Heart left ventricle (tissue), 16 donors: ENCODE data around the gene MGAT3. TPM values are rescaled to one million over a fixed set of nuclear protein-coding genes. Genes with fewer than 3 reads are reported as not detected.

Experiments used
- ATAC-seq, 4 donors: fragments of 200-7000 bp; cut with Tn5 transposase; one replicate each; pipeline ENCODE4 v1.9.1; 2020 to 2022; ENCODE audit warnings: moderate library complexity in 4 of 4, mild to moderate bottlenecking in 3 of 4, moderate number of reproducible peaks in 1 of 4
- DNase-seq, 5 donors: peaks; one replicate each; pipeline ENCODE4 v3.0.0-alpha.2; 2020
- H3K27ac ChIP-seq, 12 donors: fragments of 200-600 bp; sonication (generic) in 4 of 12; one replicate each; pipeline versions ENCODE4 v1.5.0 to v1.8.0; 2016 to 2022; ENCODE audit warnings: mild to moderate bottlenecking in 2 of 12
- H3K27me3 ChIP-seq, 9 donors: fragments of 200-600 bp; sonication (generic) in 2 of 9; one replicate each; pipeline versions ENCODE4 v1.5.1 to v1.8.0; 2016 to 2022; ENCODE audit warnings: mild to moderate bottlenecking in 3 of 9
- H3K36me3 ChIP-seq, 9 donors: fragments of 200-600 bp; sonication (generic) in 2 of 9; one replicate each; pipeline versions ENCODE4 v1.5.0 to v1.8.0; 2018 to 2022; ENCODE audit warnings: mild to moderate bottlenecking in 2 of 9
- H3K4me1 ChIP-seq, 12 donors: fragments of 200-600 bp; sonication (generic) in 4 of 12; one replicate each; pipeline versions ENCODE4 v1.5.0 to v1.8.0; 2016 to 2022; ENCODE audit warnings: mild to moderate bottlenecking in 3 of 12
- H3K4me3 ChIP-seq, 12 donors: fragments of 200-600 bp; sonication (generic) in 4 of 12; one replicate each; pipeline versions ENCODE4 v1.5.0 to v1.8.0; 2017 to 2022; ENCODE audit warnings: mild to moderate bottlenecking in 9 of 12, moderate library complexity in 4 of 12
- H3K9me3 ChIP-seq, 12 donors: fragments of 200-600 bp; sonication (generic) in 4 of 12; one replicate each; pipeline versions ENCODE4 v1.5.0 to v1.8.0; 2016 to 2022; ENCODE audit warnings: mild to moderate bottlenecking in 1 of 12
- POLR2A ChIP-seq, 2 donors: fragments of 450-650 bp; IDR thresholded peaks; one replicate each; pipeline ENCODE4 v1.6.1; 2017; ENCODE audit warnings: antibody characterized with exemption in 2 of 2, mild to moderate bottlenecking in 2 of 2, moderate library complexity in 2 of 2
- WGBS, 4 donors: extraction: QIAGEN DNeasy Blood & Tissue Kit in 2 of 4; methylation state at CpG; one replicate each; pipeline versions ENCODE4 v1.1.5 to v1.1.7; 2013 to 2018; 5-methylcytosine and 5-hydroxymethylcytosine counted together
- intact Hi-C, 10 donors: fragments of 100-400 bp; cut with DNase I; formaldehyde crosslinking; loops; one replicate each; pipeline versions ENCODE4 v1.11.1 to v1.14.2; 2022
- polyA plus RNA-seq, 2 donors: library from polyadenylated mRNA; stranded (reverse); fragments of 200-250 nt; gene quantifications; one replicate each; pipeline ENCODE4 v1.2.3, GENCODE V29; 2013
- total RNA-seq, 9 donors: library from RNA; depleted of rRNA in 2 of 9; stranded (reverse); fragments of >200 nt in 2 of 9; fragmentation: NEBNext Ultra II Directional in 3 of 9; extraction: Animal tissue kit (Norgen Biotek cat#: 25700) in 3 of 9; gene quantifications; one replicate each; pipeline versions ENCODE4 v1.1.0 to v1.2.4, GENCODE V29; 2016 to 2023
- TF ChIP-seq, protein P1 (sequence below), 12 donors: fragments of 200-600 bp; sonication (generic) in 4 of 12; IDR thresholded peaks; one replicate each; pipeline versions ENCODE4 v1.5.0 to v1.8.0; 2018 to 2022; ENCODE audit warnings: antibody characterized with exemption in 12 of 12, mild to moderate bottlenecking in 5 of 12
- donor health status: ischemic (EF 13 %, LVEDD 7.1; RV severe dilation, severe dysfunction).
- donor health status: healthy with polysubstance abuse.
- donor health status: DM: no; HTN: yes; CAD: no.
- donor health status: DM: no; HTN: no; CAD: no.
- donor health status: ischemic (EF 25% LVEDD 6.9; RV normal size, moderate dysfunction).
- donor health status: ischemic (EF 25% LVEDD 5.7; RV mildly dilated, moderate dysfunction).
- donor health status: healthy.
- donor health status: DM: yes; HTN: yes; CAD: no.
- donor health status: ischemic (EF 35%, LVEDD 5.7; RV mildly dilated, moderate dysfunction).
- donor health status: nonischemic (EF 11% LVEDD 7.7; RV severe dilation, severe dysfunction).
- donor health status: DM: yes; HTN: yes; CAD: no.
- donor health status: PGD.
- donor health status: ischemic (EF 29% LVEDD 5.4; RV normal size, mild dysfunction).
- donor health status: nonischemic (EF 23%, LVEDD 6.1; RV moderate dilation, normal function).

The MGAT3 gene
- total and polyA plus RNA-seq, 11 donors = 2.2 to 9.9 (median 4.4) TPM

DNA sequence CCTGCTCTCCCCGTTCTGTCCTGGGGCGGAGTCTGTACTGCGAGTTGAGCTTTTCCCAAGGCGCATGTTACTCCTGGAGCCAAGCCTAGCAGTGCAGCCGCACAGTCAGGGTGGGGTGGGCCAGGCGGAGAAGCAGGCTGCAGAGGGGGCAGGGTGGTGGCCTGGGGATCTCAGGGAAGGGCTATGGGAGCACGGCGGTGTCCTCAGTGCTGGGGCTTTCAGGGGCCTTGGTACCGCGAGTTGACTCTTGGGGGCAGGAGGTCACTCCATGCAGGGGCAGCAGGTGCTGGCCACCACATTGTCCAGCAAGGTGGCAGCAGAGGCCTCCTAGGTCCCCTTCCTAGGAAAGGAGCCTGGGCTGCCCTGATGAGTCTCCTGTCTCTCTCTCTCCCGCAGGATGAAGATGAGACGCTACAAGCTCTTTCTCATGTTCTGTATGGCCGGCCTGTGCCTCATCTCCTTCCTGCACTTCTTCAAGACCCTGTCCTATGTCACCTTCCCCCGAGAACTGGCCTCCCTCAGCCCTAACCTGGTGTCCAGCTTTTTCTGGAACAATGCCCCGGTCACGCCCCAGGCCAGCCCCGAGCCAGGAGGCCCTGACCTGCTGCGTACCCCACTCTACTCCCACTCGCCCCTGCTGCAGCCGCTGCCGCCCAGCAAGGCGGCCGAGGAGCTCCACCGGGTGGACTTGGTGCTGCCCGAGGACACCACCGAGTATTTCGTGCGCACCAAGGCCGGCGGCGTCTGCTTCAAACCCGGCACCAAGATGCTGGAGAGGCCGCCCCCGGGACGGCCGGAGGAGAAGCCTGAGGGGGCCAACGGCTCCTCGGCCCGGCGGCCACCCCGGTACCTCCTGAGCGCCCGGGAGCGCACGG lies 30.4 kb downstream of the MGAT3 start:
- TF ChIP-seq, protein P1, sequence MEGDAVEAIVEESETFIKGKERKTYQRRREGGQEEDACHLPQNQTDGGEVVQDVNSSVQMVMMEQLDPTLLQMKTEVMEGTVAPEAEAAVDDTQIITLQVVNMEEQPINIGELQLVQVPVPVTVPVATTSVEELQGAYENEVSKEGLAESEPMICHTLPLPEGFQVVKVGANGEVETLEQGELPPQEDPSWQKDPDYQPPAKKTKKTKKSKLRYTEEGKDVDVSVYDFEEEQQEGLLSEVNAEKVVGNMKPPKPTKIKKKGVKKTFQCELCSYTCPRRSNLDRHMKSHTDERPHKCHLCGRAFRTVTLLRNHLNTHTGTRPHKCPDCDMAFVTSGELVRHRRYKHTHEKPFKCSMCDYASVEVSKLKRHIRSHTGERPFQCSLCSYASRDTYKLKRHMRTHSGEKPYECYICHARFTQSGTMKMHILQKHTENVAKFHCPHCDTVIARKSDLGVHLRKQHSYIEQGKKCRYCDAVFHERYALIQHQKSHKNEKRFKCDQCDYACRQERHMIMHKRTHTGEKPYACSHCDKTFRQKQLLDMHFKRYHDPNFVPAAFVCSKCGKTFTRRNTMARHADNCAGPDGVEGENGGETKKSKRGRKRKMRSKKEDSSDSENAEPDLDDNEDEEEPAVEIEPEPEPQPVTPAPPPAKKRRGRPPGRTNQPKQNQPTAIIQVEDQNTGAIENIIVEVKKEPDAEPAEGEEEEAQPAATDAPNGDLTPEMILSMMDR (IDR thresholded peaks at IDR 0.05) = no peak
- no peak for TF ChIP-seq POLR2A (IDR thresholded peaks at IDR 0.05)
- 70 to 84% (median 81%) methylated on average over 24 to 45 of the region's 45 CpGs for WGBS, 4 donors
- intact Hi-C loops = no loop called here
- Histone ChIP-seq H3K36me3 (peaks cover 0 to 9% (median 0%) of the 10 kb centered on the region in 9 donors), H3K4me1 (peaks cover 0 to 17% (median 0%) of the 10 kb centered on the region in 12 donors), H3K4me3 (no peak overlapping the region), H3K9me3 (no peaks in the 10 kb centered on the region), H3K27me3 (no peaks in the 10 kb centered on the region), H3K27ac (peak overlapping the region in 1 of 12 donors; percentile 22)
- DNase-seq = peak in 1 of 5 donors; percentile 55
- peak in 3 of 4 donors; percentile 18 to 66 (median 26) for ATAC-seq

DNA sequence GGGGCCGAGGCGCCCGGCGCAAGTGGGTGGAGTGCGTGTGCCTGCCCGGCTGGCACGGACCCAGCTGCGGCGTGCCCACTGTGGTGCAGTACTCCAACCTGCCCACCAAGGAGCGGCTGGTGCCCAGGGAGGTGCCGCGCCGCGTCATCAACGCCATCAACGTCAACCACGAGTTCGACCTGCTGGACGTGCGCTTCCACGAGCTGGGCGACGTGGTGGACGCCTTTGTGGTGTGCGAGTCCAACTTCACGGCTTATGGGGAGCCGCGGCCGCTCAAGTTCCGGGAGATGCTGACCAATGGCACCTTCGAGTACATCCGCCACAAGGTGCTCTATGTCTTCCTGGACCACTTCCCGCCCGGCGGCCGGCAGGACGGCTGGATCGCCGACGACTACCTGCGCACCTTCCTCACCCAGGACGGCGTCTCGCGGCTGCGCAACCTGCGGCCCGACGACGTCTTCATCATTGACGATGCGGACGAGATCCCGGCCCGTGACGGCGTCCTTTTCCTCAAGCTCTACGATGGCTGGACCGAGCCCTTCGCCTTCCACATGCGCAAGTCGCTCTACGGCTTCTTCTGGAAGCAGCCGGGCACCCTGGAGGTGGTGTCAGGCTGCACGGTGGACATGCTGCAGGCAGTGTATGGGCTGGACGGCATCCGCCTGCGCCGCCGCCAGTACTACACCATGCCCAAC lies 31.2 kb downstream of the MGAT3 start:
- WGBS, 4 donors = 96 to 97% (median 97%) methylated on average over 42 to 70 of the region's 70 CpGs
- no peaks in the 10 kb centered on the region for H3K9me3 ChIP-seq
- DNase-seq (no peak), ATAC-seq (no peak)
- peaks cover 0 to 9% (median 0%) of the 10 kb centered on the region in 9 donors for H3K36me3 ChIP-seq
- H3K27me3 ChIP-seq = no peaks in the 10 kb centered on the region
- H3K4me3 ChIP-seq = no peak overlapping the region
- TF ChIP-seq POLR2A (IDR thresholded peaks at IDR 0.05) = no peak
- TF ChIP-seq, protein P1 (IDR thresholded peaks at IDR 0.05) = no peak
- intact Hi-C loops = no loop called here
- peaks cover 0 to 17% (median 0%) of the 10 kb centered on the region in 12 donors for H3K4me1 ChIP-seq
- no peak overlapping the region for H3K27ac ChIP-seq

DNA sequence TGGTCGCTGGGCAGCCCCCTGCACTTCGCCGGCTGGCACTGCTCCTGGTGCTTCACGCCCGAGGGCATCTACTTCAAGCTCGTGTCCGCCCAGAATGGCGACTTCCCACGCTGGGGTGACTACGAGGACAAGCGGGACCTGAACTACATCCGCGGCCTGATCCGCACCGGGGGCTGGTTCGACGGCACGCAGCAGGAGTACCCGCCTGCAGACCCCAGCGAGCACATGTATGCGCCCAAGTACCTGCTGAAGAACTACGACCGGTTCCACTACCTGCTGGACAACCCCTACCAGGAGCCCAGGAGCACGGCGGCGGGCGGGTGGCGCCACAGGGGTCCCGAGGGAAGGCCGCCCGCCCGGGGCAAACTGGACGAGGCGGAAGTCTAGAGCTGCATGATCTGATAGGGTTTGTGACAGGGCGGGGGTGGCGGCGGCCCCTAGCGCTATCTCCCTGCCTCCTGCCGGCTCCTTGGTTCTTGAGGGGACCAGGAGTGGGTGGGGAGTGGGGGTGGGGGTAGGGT lies 31.8 kb downstream of the MGAT3 start:
- no peak for ATAC-seq
- H3K27me3 ChIP-seq = no peaks in the 10 kb centered on the region
- no peaks in the 10 kb centered on the region for H3K9me3 ChIP-seq
- intact Hi-C loops = no loop called here
- H3K4me3 ChIP-seq = no peak overlapping the region
- peaks cover 0 to 17% (median 0%) of the 10 kb centered on the region in 12 donors for H3K4me1 ChIP-seq
- DNase-seq = no peak
- H3K36me3 ChIP-seq = peaks cover 0 to 9% (median 0%) of the 10 kb centered on the region in 9 donors
- no peak overlapping the region for H3K27ac ChIP-seq
- TF ChIP-seq, protein P1 (IDR thresholded peaks at IDR 0.05) = no peak
- no peak for TF ChIP-seq POLR2A (IDR thresholded peaks at IDR 0.05)
- 91 to 95% (median 94%) methylated on average over 25 to 39 of the region's 39 CpGs for WGBS, 4 donors
